HG03039 (cell line): ENCODE measurements around the gene BRINP3.
"Not testable (repeated sequence)": the region's sequence is repeated elsewhere in the genome, so short reads cannot be mapped to it uniquely, and the experiment has no call there.

Experiments used
- ATAC-seq: cut with Tn5 transposase; IDR thresholded peaks from one replicate; pipeline ENCODE4 v1.9.1; 2021; ENCODE audit warnings: mild to moderate bottlenecking, moderate library complexity; ENCODE audit not compliant: unreplicated experiment

The BRINP3 gene

GRCh38 chr1:190477762-190478148 is at the start of gene BRINP3:
BRINP3 (minus strand) TSS chr1:190477864.
- ATAC-seq, result no peak

GRCh38 chr1:190511554-190511953 is 33.9 kb upstream of the BRINP3 start:
- ATAC-seq, result no peak

GRCh38 chr1:190507357-190507756 is 29.7 kb upstream of the BRINP3 start:
- no peak for ATAC-seq

- ATAC-seq, result not testable (repeated sequence)
Observed at GRCh38 chr1:190504539-190504938, 26.9 kb upstream of the BRINP3 start.

GRCh38 chr1:190497565-190497964 is 19.9 kb upstream of the BRINP3 start:
- no peak for ATAC-seq

GRCh38 chr1:190494451-190494850 is 16.8 kb upstream of the BRINP3 start:
- ATAC-seq, result no peak

GRCh38 chr1:190491404-190491803 is 13.7 kb upstream of the BRINP3 start:
- no peak for ATAC-seq

GRCh38 chr1:190484045-190484444 is 6.4 kb upstream of the BRINP3 start:
- no peak for ATAC-seq

GRCh38 chr1:190480231-190480630 is 2.6 kb upstream of the BRINP3 start:
- ATAC-seq, result no peak

GRCh38 chr1:190479516-190479915 is 1.9 kb upstream of the BRINP3 start:
- no peak for ATAC-seq

GRCh38 chr1:190479050-190479397 is 1.4 kb upstream of the BRINP3 start:
- ATAC-seq, result no peak

- no peak for ATAC-seq
Observed at GRCh38 chr1:190478149-190479049, 735 bp upstream of the BRINP3 start.

GRCh38 chr1:190476806-190477205 is 858 bp downstream of the BRINP3 start:
- no peak for ATAC-seq

GRCh38 chr1:190476321-190476720 is 1.3 kb downstream of the BRINP3 start:
- ATAC-seq, result no peak

- ATAC-seq, result no peak
Observed at GRCh38 chr1:190475421-190476141, 2.1 kb downstream of the BRINP3 start.

- no peak for ATAC-seq
Observed at GRCh38 chr1:190474650-190475211, 2.9 kb downstream of the BRINP3 start.

GRCh38 chr1:190474010-190474409 is 3.7 kb downstream of the BRINP3 start:
- no peak for ATAC-seq

- ATAC-seq, result no peak
Observed at GRCh38 chr1:190472494-190472893, 5.2 kb downstream of the BRINP3 start.

- no peak for ATAC-seq
Observed at GRCh38 chr1:190472042-190472441, 5.6 kb downstream of the BRINP3 start.

- ATAC-seq, result no peak
Observed at GRCh38 chr1:190464690-190465089, 13.0 kb downstream of the BRINP3 start.

- ATAC-seq, result no peak
Observed at GRCh38 chr1:190456129-190456528, 21.5 kb downstream of the BRINP3 start.

- no peak for ATAC-seq
Observed at GRCh38 chr1:190455631-190456030, 22.0 kb downstream of the BRINP3 start.
